Left renal pelvis (tissue), 4 donors: ENCODE measurements around the gene DAB2IP. TPM values are rescaled to one million over a fixed set of nuclear protein-coding genes. Genes with fewer than 3 reads are reported as not detected.
"Not testable (repeated sequence)": the region's sequence is repeated elsewhere in the genome, so short reads cannot be mapped to it uniquely, and the experiment has no call there.

ENCODE experiments used
- DNase-seq, 4 donors: peaks; one replicate each; pipeline ENCODE4 v3.0.0-alpha.2; 2013; ENCODE audit warnings: low read depth in 4 of 4, low spot score in 3 of 4
- polyA plus RNA-seq, 4 donors: library from polyadenylated mRNA; unstranded; fragments of 120-200 nt; gene quantifications; one replicate each; pipeline ENCODE4 v1.2.1, GENCODE V29; 2013; ENCODE audit not compliant: insufficient read length in 4 of 4

DAB2IP gene
- polyA plus RNA-seq, 4 donors: 33.4 to 43.9 (median 39.6) TPM

DNA sequence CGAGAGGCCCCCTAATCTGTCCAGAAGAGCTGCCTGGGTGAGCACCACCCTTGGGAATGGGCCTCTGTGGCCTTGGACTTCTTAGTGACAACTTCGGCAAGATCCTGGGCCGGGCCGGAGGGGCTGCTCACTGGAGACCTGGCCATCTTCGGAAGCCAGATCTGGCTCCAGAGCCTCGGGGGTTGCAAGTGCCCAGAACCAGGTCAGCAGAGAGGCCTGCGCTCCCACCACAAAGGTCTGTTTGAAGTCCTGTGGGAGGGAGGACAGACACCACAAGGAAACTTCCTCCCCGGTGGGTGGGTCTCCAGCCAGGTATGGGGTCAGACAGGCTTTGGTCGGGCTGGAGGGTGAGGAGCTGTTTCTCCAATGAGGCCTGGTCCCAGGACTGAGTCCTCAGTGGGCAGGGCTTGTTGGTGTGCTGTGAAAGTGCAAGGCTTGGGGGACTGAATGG, 86.1 kb downstream of the DAB2IP start:
- DNase-seq: no peak

GRCh38 chr9:121738411-121738810, 87.0 kb downstream of the DAB2IP start:
- no peak for DNase-seq

DNA sequence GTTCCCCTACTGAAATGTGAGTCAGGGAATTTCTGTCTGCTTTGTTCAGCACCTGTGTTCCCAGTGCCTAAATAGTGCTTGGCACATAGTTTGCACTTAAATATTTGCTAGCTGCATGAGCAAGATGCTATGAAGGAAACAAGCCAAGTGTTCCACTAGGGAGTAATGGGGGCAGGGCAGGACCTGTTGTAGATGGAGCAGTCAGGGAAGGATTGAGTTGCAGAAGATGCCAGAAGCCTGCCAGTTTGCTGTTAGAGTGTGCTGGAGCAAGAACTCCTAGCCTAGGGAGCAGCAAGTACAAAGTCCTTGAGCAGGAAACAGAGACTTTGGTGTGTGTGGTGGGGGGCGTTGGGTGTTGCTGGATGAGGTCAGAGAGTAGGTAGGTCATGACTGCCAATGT, 87.5 kb downstream of the DAB2IP start:
- DNase-seq: no peak

- DNase-seq: no peak
Measured at GRCh38 chr9:121739971-121740370, 88.5 kb downstream of the DAB2IP start.

DNA sequence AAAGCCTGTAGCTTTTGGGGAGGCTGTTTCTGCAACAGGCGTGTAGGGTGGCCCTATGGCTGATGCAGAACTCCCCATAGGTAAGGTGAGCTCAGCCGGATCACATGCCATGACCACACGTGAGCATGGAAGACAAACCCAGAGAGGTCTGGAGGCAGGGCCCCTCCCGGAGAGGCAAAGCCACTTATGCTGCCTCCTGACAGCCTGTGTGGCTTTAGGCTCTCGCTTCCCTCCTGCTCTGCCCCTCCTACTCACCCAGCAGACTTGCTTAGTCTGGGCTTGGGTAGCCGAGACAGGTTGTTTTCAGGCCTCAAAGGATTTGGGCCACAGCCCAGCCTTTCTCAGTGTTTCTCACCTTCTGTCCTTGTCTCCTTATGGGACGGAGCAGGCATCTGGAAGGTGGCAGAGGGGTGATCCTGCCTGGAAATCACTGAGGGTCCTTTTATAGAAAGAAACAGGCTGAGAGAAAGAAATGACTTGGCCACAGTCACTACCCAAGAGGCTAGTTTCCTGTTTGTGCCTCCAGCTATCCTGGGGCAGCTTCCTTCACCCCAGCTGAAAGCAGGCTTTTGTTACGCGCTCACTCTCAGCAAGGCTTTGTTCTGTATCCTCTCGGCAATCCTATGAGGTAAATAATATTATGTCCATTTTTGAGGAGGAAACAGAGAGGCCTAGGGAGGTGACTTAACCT, 89.9 kb downstream of the DAB2IP start:
- no peak for DNase-seq

DNA sequence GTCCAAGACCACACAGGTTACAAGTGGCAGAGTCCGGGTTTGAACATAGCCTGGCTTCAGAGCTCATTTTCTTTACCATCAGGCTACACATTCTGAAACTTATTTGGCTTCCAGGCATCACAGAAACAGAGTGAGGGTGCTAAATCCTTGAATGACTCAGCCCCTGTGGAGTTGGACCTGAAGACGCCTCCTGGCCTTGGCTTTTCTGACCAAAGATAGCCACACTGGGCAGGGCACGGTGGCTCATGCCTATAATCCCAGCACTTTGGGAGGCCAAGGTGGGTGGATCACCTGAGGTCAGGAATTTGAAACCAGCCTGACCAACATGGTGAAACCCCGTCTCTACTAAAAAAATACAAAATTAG, 90.5 kb downstream of the DAB2IP start:
- DNase-seq: not testable (repeated sequence)

DNA sequence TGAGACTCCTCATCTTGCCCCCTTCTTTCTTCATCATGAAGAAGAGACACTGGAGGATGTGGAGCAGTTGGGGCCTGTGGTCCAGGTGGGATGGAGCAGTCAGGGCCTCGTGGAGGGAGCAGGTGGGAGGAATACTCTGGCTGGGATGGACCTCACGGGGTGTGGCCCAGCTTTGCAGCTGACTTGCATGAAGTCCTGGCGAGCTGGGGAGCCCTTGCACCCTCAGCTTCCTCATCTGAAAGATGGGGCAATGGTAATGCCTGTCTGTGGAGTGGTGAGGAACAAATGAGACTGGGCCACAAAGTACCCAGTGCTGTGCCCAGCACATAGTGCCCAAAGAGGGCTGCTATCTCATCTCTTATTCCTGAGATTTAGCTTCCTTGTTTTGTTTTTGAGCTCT, 91.5 kb downstream of the DAB2IP start:
- DNase-seq: no peak

- DNase-seq: peak in 3 of 4 donors; percentile 53 to 63 (median 55)
Measured at GRCh38 chr9:121743441-121744001, 92.1 kb downstream of the DAB2IP start.

- no peak for DNase-seq
Measured at GRCh38 chr9:121744002-121744686, 92.7 kb downstream of the DAB2IP start.

DNA sequence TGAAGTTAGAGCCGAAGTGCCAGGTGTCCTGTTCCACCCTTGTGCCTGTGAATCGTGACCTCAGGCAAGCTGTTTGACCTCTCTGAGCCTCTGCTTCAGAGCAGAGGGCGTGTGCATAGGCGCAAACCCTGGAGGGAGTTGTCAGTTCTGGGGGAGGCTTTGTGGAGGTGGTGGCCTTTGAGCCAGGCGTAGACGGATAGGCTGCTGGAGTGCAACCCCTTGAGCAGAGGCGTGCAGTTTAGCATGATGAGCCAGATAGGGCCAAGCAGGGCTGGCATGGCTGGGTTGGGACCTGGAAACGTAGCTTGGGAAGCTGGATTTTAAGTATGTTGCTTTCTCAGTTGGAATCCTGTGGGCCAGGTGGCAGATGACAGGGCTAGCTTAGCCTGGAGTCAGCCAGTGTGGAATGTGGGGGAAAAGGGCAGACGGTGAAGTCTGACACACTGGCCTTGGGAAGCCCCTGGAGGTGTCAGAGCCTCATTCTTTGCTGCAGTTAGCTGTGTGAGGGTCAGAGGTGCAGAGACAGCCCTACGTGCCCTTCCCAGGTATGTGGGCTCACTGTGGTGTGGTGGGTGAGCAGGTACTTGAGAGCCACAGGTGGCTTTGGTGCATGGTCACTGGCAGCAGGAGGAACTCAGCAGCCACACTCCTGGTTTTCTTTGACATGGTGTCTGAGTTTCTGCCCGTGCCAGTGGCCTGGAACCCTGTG, 93.4 kb downstream of the DAB2IP start:
- no peak for DNase-seq

- no peak for DNase-seq
Measured at GRCh38 chr9:121745396-121745695, 93.9 kb downstream of the DAB2IP start.

- no peak for DNase-seq
Measured at GRCh38 chr9:121746411-121746810, 95.0 kb downstream of the DAB2IP start.

DNA sequence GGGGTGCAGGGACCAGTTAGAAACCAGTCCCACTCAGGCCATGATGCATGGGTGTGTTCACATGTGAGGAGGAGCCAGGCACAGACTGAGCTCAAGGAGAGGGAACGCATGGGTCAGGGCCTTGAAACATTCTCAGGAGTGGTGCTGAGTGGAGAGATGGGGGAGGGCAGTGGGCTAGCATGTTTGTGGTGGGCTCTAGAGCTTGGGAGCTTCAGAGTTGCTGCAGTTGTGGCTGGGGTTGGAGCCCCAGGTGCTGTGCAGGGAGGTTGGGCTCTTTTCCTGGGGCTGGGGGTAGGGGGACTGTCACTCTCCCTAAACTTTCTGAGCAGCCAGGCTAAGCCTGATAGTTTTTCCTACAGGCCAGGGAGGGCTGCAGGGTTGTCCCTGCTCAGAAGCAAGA, 95.4 kb downstream of the DAB2IP start:
- no peak for DNase-seq

GRCh38 chr9:121748074-121748473, 96.6 kb downstream of the DAB2IP start:
- no peak for DNase-seq

- no peak for DNase-seq
Measured at GRCh38 chr9:121748727-121749423, 97.4 kb downstream of the DAB2IP start.

DNA sequence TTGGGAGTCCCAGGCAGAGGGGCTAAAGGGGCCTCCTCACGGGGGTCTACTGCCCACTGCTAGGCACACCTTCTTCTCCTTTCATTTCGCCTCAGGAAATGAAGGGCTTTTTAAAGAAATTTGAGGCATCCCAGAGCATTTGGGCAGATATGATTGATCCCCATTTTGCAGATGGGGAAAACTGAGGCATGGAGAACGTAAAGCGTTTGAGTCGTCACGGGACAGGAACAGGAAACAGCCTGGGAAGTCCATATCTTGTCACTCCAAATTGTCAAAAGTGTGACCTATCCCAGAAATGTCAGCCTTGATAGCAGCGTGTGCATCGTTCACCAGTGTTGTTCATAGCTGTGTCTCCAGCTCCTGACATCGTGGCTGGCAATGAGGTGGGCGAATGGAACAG, 98.2 kb downstream of the DAB2IP start:
- no peak for DNase-seq

- DNase-seq: no peak
Measured at GRCh38 chr9:121750259-121750714, 98.9 kb downstream of the DAB2IP start.

GRCh38 chr9:121750715-121751623, 99.5 kb downstream of the DAB2IP start:
- DNase-seq: no peak

GRCh38 chr9:121751686-121752445, 100.4 kb downstream of the DAB2IP start:
- no peak for DNase-seq
